Trophoblast cell (in vitro differentiated cells and primary cell): ENCODE results near the gene NEK5.

Experiments
- DNase-seq, 2 donors: peaks; one replicate each; pipeline ENCODE4 v3.0.0-alpha.2; 2016
- H2AFZ ChIP-seq: 2 replicates; pipeline ENCODE4 v1.6.1; 2013; ENCODE audit warnings: low read length, moderate library complexity, mild to moderate bottlenecking; ENCODE audit not compliant: insufficient read depth, poor library complexity
- H2AK5ac ChIP-seq: 2 replicates; pipeline ENCODE4 v1.6.1; 2013; ENCODE audit warnings: mild to moderate bottlenecking, low read length
- H2BK120ac ChIP-seq: 2 replicates; pipeline ENCODE4 v1.6.1; 2013; ENCODE audit warnings: low read length, mild to moderate bottlenecking, moderate library complexity; ENCODE audit not compliant: insufficient read depth, poor library complexity
- H2BK12ac ChIP-seq: 2 replicates; pipeline ENCODE4 v1.6.1; 2013; ENCODE audit warnings: mild to moderate bottlenecking, low read length, moderate library complexity
- H2BK5ac ChIP-seq: 2 replicates; pipeline ENCODE4 v1.6.1; 2013; ENCODE audit warnings: low read length, low read depth, moderate library complexity, mild to moderate bottlenecking; ENCODE audit not compliant: poor library complexity
- H3K14ac ChIP-seq: 2 replicates; pipeline ENCODE4 v1.6.1; 2013; ENCODE audit warnings: mild to moderate bottlenecking, low read length
- H3K18ac ChIP-seq: 2 replicates; pipeline ENCODE4 v1.6.1; 2013; ENCODE audit warnings: mild to moderate bottlenecking, low read length
- H3K23ac ChIP-seq: 2 replicates; pipeline ENCODE4 v1.6.1; 2013; ENCODE audit warnings: low read length
- H3K27ac ChIP-seq: 2 replicates; pipeline ENCODE4 v1.5.1; 2013; ENCODE audit warnings: low read depth, mild to moderate bottlenecking, inconsistent platforms, low read length, moderate library complexity
- H3K27me3 ChIP-seq: 2 replicates; pipeline ENCODE4 v1.6.1; 2013; ENCODE audit warnings: inconsistent platforms, mild to moderate bottlenecking, low read length, moderate library complexity; ENCODE audit not compliant: insufficient read depth
- H3K36me3 ChIP-seq, 2 experiments: 1 replicate in 1 of 2; 2 replicates in 1 of 2; pipeline ENCODE4 v1.6.1; 2013; ENCODE audit warnings: low read length in 2 of 2, mild to moderate bottlenecking in 2 of 2, moderate library complexity in 1 of 2; ENCODE audit not compliant: insufficient read depth in 2 of 2, control insufficient read depth in 1 of 2
- H3K4ac ChIP-seq: 2 replicates; pipeline ENCODE4 v1.6.1; 2013; ENCODE audit warnings: low read depth, mild to moderate bottlenecking, low read length, moderate library complexity
- H3K4me1 ChIP-seq, 2 experiments: 1 replicate in 1 of 2; 2 replicates in 1 of 2; pipeline ENCODE4 v1.6.1; 2013; ENCODE audit warnings: low read length in 2 of 2, mild to moderate bottlenecking in 2 of 2, moderate library complexity in 1 of 2; ENCODE audit not compliant: insufficient read depth in 2 of 2, control insufficient read depth in 1 of 2
- H3K4me2 ChIP-seq: 2 replicates; pipeline ENCODE4 v1.6.1; 2013; ENCODE audit warnings: inconsistent platforms, mild to moderate bottlenecking, low read length, moderate library complexity
- H3K4me3 ChIP-seq: 2 replicates; pipeline ENCODE4 v1.5.1; 2013; ENCODE audit warnings: mild to moderate bottlenecking, low read depth, low read length, inconsistent platforms
- H3K79me1 ChIP-seq: one replicate; pipeline ENCODE4 v1.6.1; 2013; ENCODE audit warnings: low read length
- H3K79me2 ChIP-seq: 2 replicates; pipeline ENCODE4 v1.6.1; 2013; ENCODE audit warnings: low read length, mild to moderate bottlenecking; ENCODE audit not compliant: control insufficient read depth, insufficient read depth, poor library complexity
- H3K9ac ChIP-seq: 2 replicates; pipeline ENCODE4 v1.6.1; 2013; ENCODE audit warnings: mild to moderate bottlenecking, low read length
- H3K9me3 ChIP-seq: 2 replicates; pipeline ENCODE4 v1.6.1; 2013; ENCODE audit warnings: low read depth, mild to moderate bottlenecking, control low read depth, inconsistent platforms, low read length; ENCODE audit not compliant: insufficient read depth
- H4K12ac ChIP-seq: 2 replicates; pipeline ENCODE4 v1.6.1; 2013; ENCODE audit warnings: low read depth, mild to moderate bottlenecking, low read length, moderate library complexity
- H4K8ac ChIP-seq: 2 replicates; pipeline ENCODE4 v1.6.1; 2013; ENCODE audit warnings: low read depth, mild to moderate bottlenecking, low read length, moderate library complexity
- H4K91ac ChIP-seq: one replicate; pipeline ENCODE4 v1.6.1; 2013; ENCODE audit warnings: low read depth, mild to moderate bottlenecking, low read length, moderate library complexity
- WGBS: extraction: QIAGEN DNeasy Blood & Tissue Kit; methylation state at CpG from one replicate; pipeline ENCODE4 v1.1.7; 2013; ENCODE audit warnings: missing lambda C conversion rate; ENCODE audit not compliant: insufficient read length, insufficient coverage; ENCODE audit errors: extremely low coverage; 5-methylcytosine and 5-hydroxymethylcytosine counted together

NEK5 gene

DNA sequence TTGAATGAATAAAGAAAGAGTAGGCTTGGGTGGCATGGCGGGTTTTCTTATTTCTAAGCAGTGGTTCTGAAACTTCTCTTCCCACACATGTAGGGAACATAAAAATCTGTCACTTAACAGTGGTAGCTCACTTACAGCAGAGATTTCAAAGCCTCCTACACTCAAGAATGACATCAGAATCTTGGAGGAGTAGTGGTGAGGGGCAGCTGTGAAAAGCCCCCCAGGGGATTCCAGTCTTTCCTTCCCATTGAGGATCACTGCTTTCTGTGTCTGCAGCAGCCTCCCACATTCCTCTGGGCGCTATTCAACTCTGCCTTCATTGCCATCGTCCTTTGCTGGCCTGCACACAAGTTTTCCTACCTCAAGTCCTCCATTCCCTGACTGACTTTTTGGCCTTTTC lies 8.6 kb upstream of the NEK5 start:
- H3K18ac ChIP-seq = no peak overlapping the region
- no peak overlapping the region for H3K14ac ChIP-seq
- no peak overlapping the region for H3K23ac ChIP-seq
- H3K4me1 ChIP-seq = no peaks in the 10 kb centered on the region
- H2BK120ac ChIP-seq = no peak overlapping the region
- H4K12ac ChIP-seq = no peak overlapping the region
- no peak overlapping the region for H2BK12ac ChIP-seq
- no peak overlapping the region for H3K4me2 ChIP-seq
- no peak overlapping the region for H2BK5ac ChIP-seq
- no peak overlapping the region for H3K27ac ChIP-seq
- no peak overlapping the region for H4K8ac ChIP-seq
- no peaks in the 10 kb centered on the region for H3K9me3 ChIP-seq
- H3K79me1 ChIP-seq = no peaks in the 10 kb centered on the region
- H3K36me3 ChIP-seq = peaks cover 6 to 10% of the 10 kb centered on the region in 2 experiments
- no peak overlapping the region for H3K9ac ChIP-seq
- no peaks in the 10 kb centered on the region for H3K27me3 ChIP-seq
- no peaks in the 10 kb centered on the region for H3K79me2 ChIP-seq
- H3K4me3 ChIP-seq = no peak overlapping the region
- no peak overlapping the region for H2AFZ ChIP-seq
- H4K91ac ChIP-seq = no peak overlapping the region
- H2AK5ac ChIP-seq = no peak overlapping the region
- H3K4ac ChIP-seq = no peak overlapping the region
- whole genome bisulfite sequencing = no CpG with 5 or more reads among the region's 3 CpGs
- no peak for DNase-seq

DNA sequence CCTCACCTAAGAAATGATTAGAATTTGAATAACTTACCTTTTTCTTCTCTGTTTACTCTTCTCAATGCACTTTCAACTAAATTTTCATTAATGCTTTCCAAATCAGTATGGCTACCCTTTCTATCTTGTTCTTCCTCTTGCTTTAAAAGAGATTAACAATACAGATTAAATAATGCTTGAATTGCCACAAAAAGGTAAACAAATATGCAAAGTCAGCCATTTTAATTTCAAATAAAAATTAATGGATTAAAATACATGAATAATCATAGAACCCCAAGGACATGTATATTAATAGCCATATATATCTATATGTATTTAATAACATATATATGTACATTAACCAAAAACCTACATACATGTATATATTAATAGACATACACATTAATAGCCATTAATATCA lies 7.9 kb upstream of the NEK5 start:
- Histone ChIP-seq H3K4me3 (no peak overlapping the region), H3K79me1 (no peaks in the 10 kb centered on the region), H3K79me2 (no peaks in the 10 kb centered on the region), H2BK120ac (no peak overlapping the region), H3K9ac (no peak overlapping the region), H3K36me3 (peaks cover 9 to 14% of the 10 kb centered on the region in 2 experiments), H3K18ac (no peak overlapping the region), H3K9me3 (no peaks in the 10 kb centered on the region), H4K91ac (no peak overlapping the region), H3K4me1 (no peaks in the 10 kb centered on the region), H3K27me3 (no peaks in the 10 kb centered on the region), H3K23ac (no peak overlapping the region), H3K27ac (no peak overlapping the region), H3K4ac (no peak overlapping the region), H4K12ac (no peak overlapping the region), H4K8ac (no peak overlapping the region), H3K4me2 (no peak overlapping the region), H2BK12ac (no peak overlapping the region), H2BK5ac (no peak overlapping the region), H2AFZ (no peak overlapping the region), H2AK5ac (no peak overlapping the region), H3K14ac (no peak overlapping the region)
- DNase-seq = no peak

DNA sequence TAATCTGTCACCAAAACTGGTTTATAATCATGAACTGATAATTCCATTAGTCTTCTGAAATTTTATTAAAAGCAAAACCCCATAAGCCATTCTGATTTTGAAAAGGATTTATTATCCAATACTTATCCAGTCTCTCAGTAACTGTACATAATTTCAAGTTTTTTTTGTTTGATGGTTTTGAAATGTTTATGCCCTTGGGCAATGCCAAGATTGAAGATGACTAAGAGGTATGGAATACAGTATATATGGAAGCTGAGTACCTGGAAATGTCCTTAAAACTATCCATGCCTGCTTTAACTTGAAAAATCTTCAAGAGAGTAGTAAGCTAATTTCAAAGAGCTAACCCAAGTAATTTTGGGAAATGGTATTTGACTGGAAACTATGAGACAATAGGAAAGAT lies 1.8 kb upstream of the NEK5 start:
- Histone ChIP-seq H2BK120ac (no peak overlapping the region), H2BK5ac (no peak overlapping the region), H3K9ac (no peak overlapping the region), H3K79me2 (no peaks in the 10 kb centered on the region), H2BK12ac (no peak overlapping the region), H3K4me2 (no peak overlapping the region), H3K23ac (no peak overlapping the region), H4K12ac (no peak overlapping the region), H3K18ac (no peak overlapping the region), H3K36me3 (peaks cover 5 to 12% of the 10 kb centered on the region in 2 experiments), H3K4me1 (peaks cover 3 to 5% of the 10 kb centered on the region in 2 experiments), H3K79me1 (no peaks in the 10 kb centered on the region), H3K27ac (no peak overlapping the region), H2AFZ (no peak overlapping the region), H2AK5ac (no peak overlapping the region), H3K27me3 (no peaks in the 10 kb centered on the region), H3K14ac (no peak overlapping the region), H4K8ac (no peak overlapping the region), H4K91ac (no peak overlapping the region), H3K9me3 (no peaks in the 10 kb centered on the region), H3K4ac (no peak overlapping the region), H3K4me3 (no peak overlapping the region)
- DNase-seq = peak in 1 of 2 donors; percentile 6

DNA sequence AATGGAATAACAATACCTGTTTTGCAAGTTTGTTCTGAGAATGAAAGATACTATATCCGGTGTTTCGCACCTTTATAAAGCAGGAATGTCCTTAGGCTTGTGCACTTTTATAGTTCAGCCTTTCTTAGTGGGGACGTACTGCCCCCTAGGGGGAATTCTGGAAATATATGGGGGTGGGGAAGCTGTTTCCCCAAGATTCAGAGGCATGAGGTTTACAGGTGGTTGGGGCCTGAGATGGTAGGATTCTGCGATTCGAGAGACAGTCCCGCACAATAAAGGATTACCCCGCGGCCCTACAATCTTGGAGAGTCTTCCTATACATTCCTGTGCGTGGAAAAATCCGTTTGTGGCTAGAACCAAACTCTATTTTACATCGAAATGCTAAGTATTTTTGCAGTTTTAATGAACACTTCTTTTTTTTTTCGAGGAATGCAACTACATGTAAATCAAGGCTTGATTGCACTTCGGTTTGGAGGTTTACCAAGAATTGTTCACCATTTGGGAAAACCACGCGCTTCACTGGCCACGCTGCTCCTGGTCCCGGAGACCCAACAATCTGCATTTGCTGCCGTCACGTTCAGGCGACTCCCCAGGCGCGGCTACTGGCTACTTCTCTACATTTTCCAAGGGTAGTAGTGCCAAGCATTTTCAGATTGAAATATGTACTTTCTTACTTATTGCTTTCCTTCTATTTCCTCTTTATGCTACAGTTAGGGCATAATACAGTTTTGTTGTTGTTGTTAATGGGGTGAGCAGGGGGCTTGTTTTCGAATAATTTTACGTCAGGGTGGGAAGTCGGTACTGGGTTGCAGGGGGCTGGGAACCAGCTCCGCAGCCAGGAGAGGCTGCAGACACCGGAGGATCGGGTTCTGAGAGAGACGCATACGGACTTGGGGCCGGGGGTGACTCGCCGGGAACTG lies 830 bp downstream of the NEK5 start:
- Histone ChIP-seq H2BK5ac (no peak overlapping the region), H3K27ac (no peak overlapping the region)

More for the DNA sequence above, 830 bp downstream of the NEK5 start:
- no peak overlapping the region for H3K23ac ChIP-seq
- H3K4me1 ChIP-seq = peaks cover 3 to 5% of the 10 kb centered on the region in 2 experiments
- no peaks in the 10 kb centered on the region for H3K27me3 ChIP-seq
- no peak overlapping the region for H3K4ac ChIP-seq
- H4K8ac ChIP-seq = no peak overlapping the region
- H2AK5ac ChIP-seq = no peak overlapping the region
- no peaks in the 10 kb centered on the region for H3K9me3 ChIP-seq
- H2BK12ac ChIP-seq = no peak overlapping the region
- no peak overlapping the region for H2BK120ac ChIP-seq
- H3K4me3 ChIP-seq = peak overlapping the region; percentile 78
- H3K14ac ChIP-seq = no peak overlapping the region
- no peaks in the 10 kb centered on the region for H3K79me2 ChIP-seq
- no peak overlapping the region for H3K9ac ChIP-seq
- H3K36me3 ChIP-seq = peaks cover 3 to 8% of the 10 kb centered on the region in 2 experiments
- H3K4me2 ChIP-seq = peak overlapping the region; percentile 97
- no peaks in the 10 kb centered on the region for H3K79me1 ChIP-seq
- H2AFZ ChIP-seq = peak overlapping the region; percentile 39
- WGBS = no CpG with 5 or more reads among the region's 33 CpGs
- H4K91ac ChIP-seq = no peak overlapping the region
- peak; percentile 56 to 86 for DNase-seq
- no peak overlapping the region for H4K12ac ChIP-seq
- no peak overlapping the region for H3K18ac ChIP-seq
